ENCODE data around the gene TBX21. TPM values are rescaled to one million over a fixed set of nuclear protein-coding genes. Genes with fewer than 3 reads are reported as not detected.

The TBX21 gene
- total and polyA plus RNA-seq, 9 of the 15 experiments (the other 6 are each of a cell fraction or from before 2014, with no cell fraction given) = 0.07 TPM; not detected in 8

DNA sequence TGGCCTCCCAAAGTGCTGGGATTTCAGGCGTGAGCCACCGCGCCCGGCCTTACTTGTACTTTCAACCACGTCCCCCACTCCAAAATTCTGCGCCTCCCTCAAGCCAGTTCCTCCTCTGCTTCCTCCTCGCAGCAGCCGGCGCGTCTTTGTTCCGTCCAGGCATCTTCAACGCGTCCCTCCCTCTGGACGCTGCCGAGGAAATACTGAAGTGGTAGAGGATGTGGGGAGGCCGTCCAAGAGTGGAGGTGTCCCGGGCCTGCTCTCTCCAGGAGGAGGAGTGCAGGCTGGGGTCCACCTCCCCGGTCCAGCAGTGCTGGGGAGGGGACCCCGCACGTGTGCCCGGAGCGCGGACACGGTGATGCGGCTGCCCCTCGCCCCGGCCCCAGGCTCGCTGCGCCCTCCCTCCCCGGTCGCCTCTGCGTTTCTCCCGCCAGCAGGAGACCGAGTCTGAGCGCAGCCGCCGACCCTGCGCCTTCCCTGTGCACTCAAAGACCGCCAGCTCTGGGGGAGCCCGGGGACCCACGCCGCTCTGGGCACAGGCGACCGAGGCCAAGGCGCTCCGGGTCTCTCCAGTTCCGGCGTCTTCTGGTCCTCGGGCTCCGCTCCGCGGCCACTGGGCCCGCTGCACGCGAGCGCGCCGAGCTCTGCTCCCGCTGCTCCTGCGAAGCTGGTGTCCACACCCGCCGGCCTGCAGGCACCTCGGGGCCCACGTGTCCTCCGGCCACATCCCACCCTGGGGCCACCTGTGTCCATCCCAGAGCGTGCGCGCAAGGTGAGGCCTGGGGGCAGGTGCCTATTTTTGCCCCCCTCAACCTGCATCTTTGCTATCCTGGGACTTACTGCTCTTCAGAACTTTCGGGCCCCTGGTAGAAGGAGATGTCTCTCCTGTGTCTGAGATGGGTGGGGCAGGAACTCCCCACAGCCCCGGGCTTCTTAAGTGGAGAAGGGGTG is 56.9 kb downstream of the TBX21 start (continued):
- no peak for TF ChIP-seq ZBTB8A (IDR thresholded peaks at IDR 0.05; ENCODE audit: partially characterized antibody)
- no peak for TF ChIP-seq RCOR1 (IDR thresholded peaks at IDR 0.05; ENCODE audit: borderline replicate concordance in 1 of 2, low read depth in 2 of 2, low read length in 2 of 2)
- TF ChIP-seq CAMTA2 (CRISPR knock-in tag; conservative IDR thresholded peaks at IDR 0.05) = no peak
- TF ChIP-seq KAT2B (IDR thresholded peaks at IDR 0.05; ENCODE audit: low read depth, low read length) = no peak
- no peak for TF ChIP-seq SNRNP70 (optimal IDR thresholded peaks at IDR 0.05; ENCODE audit: low read depth, low read length)
- TF ChIP-seq RBM25 (IDR thresholded peaks at IDR 0.05; ENCODE audit: low read depth, low read length, severe bottlenecking) = peak; percentile 7
- no peak for TF ChIP-seq KDM1A (IDR thresholded peaks at IDR 0.05)
- TF ChIP-seq TEAD1 (CRISPR knock-in tag; IDR thresholded peaks at IDR 0.05) = no peak

DNA sequence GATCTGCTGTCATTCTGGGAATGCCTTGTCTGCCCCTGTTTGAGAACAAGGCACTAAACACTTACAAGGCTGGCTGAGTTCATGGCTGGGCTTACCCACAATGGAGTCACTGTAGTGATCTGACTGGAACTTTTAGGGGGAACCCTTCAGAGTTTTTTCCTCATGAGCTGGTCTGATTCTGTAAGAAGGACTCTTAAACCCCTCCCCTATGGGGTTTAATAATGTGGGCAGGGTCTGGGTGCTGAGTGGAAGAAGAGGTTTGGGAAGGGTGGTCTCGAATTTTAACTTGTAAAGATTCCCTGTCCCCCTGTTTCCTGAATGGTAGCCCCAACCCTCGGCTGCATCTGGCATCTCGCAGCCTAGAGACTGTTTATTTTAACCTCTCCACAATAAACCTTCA is 58.0 kb downstream of the TBX21 start:
- Histone ChIP-seq H3K4me1 (replicated peaks in 1 of 2; ENCODE audit: control insufficient read depth in 2 of 2, insufficient read depth in 2 of 2, low read length in 2 of 2) (peaks cover 0 to 9% of the 10 kb centered on the region in 2 experiments; a peak in 2 of 5 replicates), H3K9ac (ENCODE audit: insufficient read depth in 1 of 2, low read depth in 2 of 2, low read length in 2 of 2) (no peak overlapping the region), H3K79me2 (ENCODE audit: control insufficient read depth, insufficient read depth, low read length) (no peaks in the 10 kb centered on the region), H3K9me3 (replicated peaks; ENCODE audit: control insufficient read depth, insufficient read depth, low read depth, low read length) (no peaks in the 10 kb centered on the region), H4K20me1 (replicated peaks; ENCODE audit: control insufficient read depth, insufficient read depth, low read length) (no peaks in the 10 kb centered on the region), H3K27ac (ENCODE audit: extremely low read depth, low read depth, low read length) (no peak overlapping the region), H2AFZ (ENCODE audit: low read depth, low read length) (no peak overlapping the region), H3K4me3 (no peak overlapping the region), H3K4me2 (ENCODE audit: insufficient read depth, low read length) (no peak overlapping the region), H3K27me3 (ENCODE audit: control insufficient read depth in 2 of 2, insufficient read depth in 2 of 2, low read length in 2 of 2) (peaks cover 21 to 33% of the 10 kb centered on the region in 2 experiments; a peak in 3 of 5 replicates), H3K9me1 (ENCODE audit: control insufficient read depth, insufficient read depth, low read length) (no peaks in the 10 kb centered on the region), H3K36me3 (ENCODE audit: control insufficient read depth, insufficient read depth, low read length) (no peaks in the 10 kb centered on the region)
- POLR2A ChIA-PET = no interaction called here
- DNase-seq (ENCODE audit: extremely low read depth in 1 of 4, low spot score in 3 of 4) (no peak), ATAC-seq (no peak), FAIRE-seq (no peak)
- CTCF ChIA-PET (ENCODE audit: low intra/inter-chr PET ratio) = no interaction called here
- 0% methylated on average over 3 of the region's 3 CpGs for WGBS (ENCODE audit: insufficient coverage, low coverage, missing lambda C conversion rate)
- in situ Hi-C loops (cut with MboI) = no loop called here
- intact Hi-C loops (cut with micrococcal nuclease) = no loop called here
- no TSS peak for BruUV-seq (replicated peaks)
- TF ChIP-seq, protein P1, sequence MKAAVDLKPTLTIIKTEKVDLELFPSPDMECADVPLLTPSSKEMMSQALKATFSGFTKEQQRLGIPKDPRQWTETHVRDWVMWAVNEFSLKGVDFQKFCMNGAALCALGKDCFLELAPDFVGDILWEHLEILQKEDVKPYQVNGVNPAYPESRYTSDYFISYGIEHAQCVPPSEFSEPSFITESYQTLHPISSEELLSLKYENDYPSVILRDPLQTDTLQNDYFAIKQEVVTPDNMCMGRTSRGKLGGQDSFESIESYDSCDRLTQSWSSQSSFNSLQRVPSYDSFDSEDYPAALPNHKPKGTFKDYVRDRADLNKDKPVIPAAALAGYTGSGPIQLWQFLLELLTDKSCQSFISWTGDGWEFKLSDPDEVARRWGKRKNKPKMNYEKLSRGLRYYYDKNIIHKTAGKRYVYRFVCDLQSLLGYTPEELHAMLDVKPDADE (conservative IDR thresholded peaks at IDR 0.05; ENCODE audit: control insufficient read depth, low read depth, low read length) = no peak
- TF ChIP-seq BMI1 (IDR thresholded peaks at IDR 0.05; ENCODE audit: low read length) = no peak
- no peak for TF ChIP-seq HLTF (IDR thresholded peaks at IDR 0.05)
- no peak for TF ChIP-seq ASH1L (IDR thresholded peaks at IDR 0.05; ENCODE audit: borderline replicate concordance, low read depth, partially characterized antibody)
- TF ChIP-seq, protein P2, sequence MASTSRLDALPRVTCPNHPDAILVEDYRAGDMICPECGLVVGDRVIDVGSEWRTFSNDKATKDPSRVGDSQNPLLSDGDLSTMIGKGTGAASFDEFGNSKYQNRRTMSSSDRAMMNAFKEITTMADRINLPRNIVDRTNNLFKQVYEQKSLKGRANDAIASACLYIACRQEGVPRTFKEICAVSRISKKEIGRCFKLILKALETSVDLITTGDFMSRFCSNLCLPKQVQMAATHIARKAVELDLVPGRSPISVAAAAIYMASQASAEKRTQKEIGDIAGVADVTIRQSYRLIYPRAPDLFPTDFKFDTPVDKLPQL (IDR thresholded peaks at IDR 0.05; ENCODE audit: extremely low read depth, insufficient read length) = no peak
- no peak for TF ChIP-seq ZNF134 (CRISPR knock-in tag; conservative IDR thresholded peaks at IDR 0.05)
- no peak for TF ChIP-seq CEBPB (tag; IDR thresholded peaks at IDR 0.05)

Measured in K562 (cell line).